Psoas muscle (tissue), 8 donors: ENCODE data around the gene SYVN1. TPM values are rescaled to one million over a fixed set of nuclear protein-coding genes. Genes with fewer than 3 reads are reported as not detected.

Experiments
- ATAC-seq, 4 donors: fragments of 200-7000 bp; cut with Tn5 transposase; one replicate each; pipeline ENCODE4 v1.9.1; 2020; ENCODE audit warnings: moderate library complexity in 3 of 4, mild to moderate bottlenecking in 2 of 4
- DNase-seq, 2 donors: peaks; one replicate each; pipeline ENCODE4 v3.0.0-alpha.2; 2020
- H3K27ac ChIP-seq: fragments of 200-600 bp; one replicate; pipeline ENCODE4 v1.8.0; 2022
- H3K27me3 ChIP-seq, 3 donors: fragments of 200-600 bp in 1 of 3; one replicate each; pipeline versions ENCODE4 v1.6.1 to v1.8.0; 2013 to 2022; ENCODE audit warnings: low read length in 2 of 3, mild to moderate bottlenecking in 2 of 3, moderate library complexity in 1 of 3; ENCODE audit not compliant: insufficient read depth in 3 of 3
- H3K36me3 ChIP-seq, 2 donors: fragments of 200-600 bp in 1 of 2; one replicate each; pipeline versions ENCODE4 v1.6.1 to v1.8.0; 2013 to 2022; ENCODE audit warnings: low read depth in 1 of 2, mild to moderate bottlenecking in 1 of 2, moderate library complexity in 1 of 2; ENCODE audit not compliant: insufficient read depth in 1 of 2
- H3K4me1 ChIP-seq: fragments of 200-600 bp; one replicate; pipeline ENCODE4 v1.8.0; 2022
- H3K4me3 ChIP-seq: fragments of 200-600 bp; one replicate; pipeline ENCODE4 v1.8.0; 2022; ENCODE audit warnings: mild to moderate bottlenecking
- H3K9me3 ChIP-seq: fragments of 200-600 bp; one replicate; pipeline ENCODE4 v1.8.0; 2022
- CTCF ChIP-seq: fragments of 200-600 bp; IDR thresholded peaks from one replicate; pipeline ENCODE4 v1.8.0; 2022; ENCODE audit warnings: antibody characterized with exemption
- WGBS, 3 donors: extraction: QIAGEN DNeasy Blood & Tissue Kit; methylation state at CpG; one replicate each; pipeline versions ENCODE4 v1.1.6 to v1.1.7; 2013; 5-methylcytosine and 5-hydroxymethylcytosine counted together
- intact Hi-C, 2 donors: fragments of 100-400 bp; cut with DNase I; formaldehyde crosslinking; loops; one replicate each; pipeline versions ENCODE4 v1.11.0 to v1.14.2; 2022
- long read RNA-seq, 2 donors: library from polyadenylated mRNA; unstranded; transcript quantifications; one replicate each; pipeline ENCODE4 v2.0.0, GENCODE V29; 2021
- polyA plus RNA-seq, 3 donors: library from polyadenylated mRNA; stranded (reverse); fragments of 200-250 nt; gene quantifications; one replicate each; pipeline ENCODE4 v1.2.3, GENCODE V29; 2013
- total RNA-seq, 4 donors: library from RNA; stranded (reverse); fragmentation: NEBNext Ultra II Directional in 2 of 4; extraction: Animal tissue kit (Norgen Biotek cat#: 25700) in 2 of 4; gene quantifications; one replicate each; pipeline versions ENCODE4 v1.2.1 to v1.2.4, GENCODE V29; 2021 to 2023
- donor health status: healthy with polysubstance abuse.
- donor health status: DM: no; HTN: no; CAD: no; lungs with moderate emphysema.
- donor health status: Bipolar disorder and iron deficiency.
- donor health status: healthy.
- donor health status: DM: yes; HTN: yes; CAD: no.
- donor health status: DM: no; HTN: no; CAD: no.
- donor health status: DM: no; HTN: no; CAD: no.
- donor health status: DM: yes; HTN: yes; CAD: no.

The SYVN1 gene
- total RNA-seq = 10 to 100 TPM; 26.5 to 56.1 (median 31.7) TPM
- polyA plus RNA-seq = 10 to 100 TPM; 20.2 to 33.5 (median 20.5) TPM
- long read RNA-seq, donor 1, partial matches to known transcripts = 3 of 3 reads
- long read RNA-seq, donor 1, other reads (novel, unspliced or antisense) = 0 of 3 reads
- long read RNA-seq, donor 2, partial matches to known transcripts = 15 of 20 reads
- long read RNA-seq, donor 2, other reads (novel, unspliced or antisense) = 1 of 20 reads

GRCh38 chr11:65134240-65134951 lies at the start of gene SYVN1:
Gene SYVN1 (minus strand): TSS chr11:65134519. CDS start chr11:65133601, 918 bp downstream.
- peak within 1 kb of the TSS; percentile 98 for H3K4me3 ChIP-seq
- H3K36me3 ChIP-seq = peaks cover 3 to 38% of the 10 kb centered on the region in 2 donors
- no peaks in the 10 kb centered on the region for H3K27me3 ChIP-seq
- H3K4me1 ChIP-seq = peaks cover 30% of the 10 kb centered on the region
- intact Hi-C loops = loop anchor here in 1 of 2 donors (2.0 kb wide), 1 partner anchor 46 kb away; the partner anchor contains the start of gene CAPN1
- H3K27ac ChIP-seq = peak within 1 kb of the TSS; percentile 96
- 0 to 1% (median 1%) methylated on average over 53 to 60 of the region's 60 CpGs for WGBS, 3 donors
- no peaks in the 10 kb centered on the region for H3K9me3 ChIP-seq
- peak; percentile 87 to 91 (median 90) for ATAC-seq
- TF ChIP-seq CTCF = no peak
- DNase-seq = peak; percentile 91 to 96

GRCh38 chr11:65183201-65183891 lies 49.0 kb upstream of the SYVN1 start:
- peaks cover 0 to 59% of the 10 kb centered on the region in 2 donors for H3K36me3 ChIP-seq
- no peaks in the 10 kb centered on the region for H3K27me3 ChIP-seq
- ATAC-seq (no peak), DNase-seq (no peak)
- no peak overlapping the region for H3K27ac ChIP-seq
- H3K9me3 ChIP-seq = no peaks in the 10 kb centered on the region
- H3K4me3 ChIP-seq = no peak overlapping the region
- intact Hi-C loops = loop anchor here in 1 of 2 donors (5.0 kb wide), 1 partner anchor 61 kb away; the partner anchor contains the start of genes FAU and MRPL49
- WGBS, 3 donors = 73 to 87% (median 76%) methylated on average over 19 of the region's 19 CpGs
- TF ChIP-seq CTCF = no peak
- no peaks in the 10 kb centered on the region for H3K4me1 ChIP-seq

GRCh38 chr11:65182258-65183170 lies 48.2 kb upstream of the SYVN1 start:
- Histone ChIP-seq H3K36me3 (peaks cover 0 to 51% of the 10 kb centered on the region in 2 donors), H3K9me3 (no peaks in the 10 kb centered on the region), H3K27ac (peak overlapping the region; percentile 91), H3K27me3 (no peaks in the 10 kb centered on the region), H3K4me3 (peak overlapping the region; percentile 88), H3K4me1 (no peaks in the 10 kb centered on the region)
- DNase-seq = no peak
- peak; percentile 15 to 45 (median 42) for ATAC-seq
- 28 to 43% (median 31%) methylated on average over 23 of the region's 23 CpGs for WGBS, 3 donors
- TF ChIP-seq CTCF = no peak
- intact Hi-C loops = loop anchor here in 1 of 2 donors (5.0 kb wide), 1 partner anchor 60 kb away; the partner anchor contains the start of genes FAU and MRPL49
